ENCODE measurements around the gene CDON.

CDON gene

DNA sequence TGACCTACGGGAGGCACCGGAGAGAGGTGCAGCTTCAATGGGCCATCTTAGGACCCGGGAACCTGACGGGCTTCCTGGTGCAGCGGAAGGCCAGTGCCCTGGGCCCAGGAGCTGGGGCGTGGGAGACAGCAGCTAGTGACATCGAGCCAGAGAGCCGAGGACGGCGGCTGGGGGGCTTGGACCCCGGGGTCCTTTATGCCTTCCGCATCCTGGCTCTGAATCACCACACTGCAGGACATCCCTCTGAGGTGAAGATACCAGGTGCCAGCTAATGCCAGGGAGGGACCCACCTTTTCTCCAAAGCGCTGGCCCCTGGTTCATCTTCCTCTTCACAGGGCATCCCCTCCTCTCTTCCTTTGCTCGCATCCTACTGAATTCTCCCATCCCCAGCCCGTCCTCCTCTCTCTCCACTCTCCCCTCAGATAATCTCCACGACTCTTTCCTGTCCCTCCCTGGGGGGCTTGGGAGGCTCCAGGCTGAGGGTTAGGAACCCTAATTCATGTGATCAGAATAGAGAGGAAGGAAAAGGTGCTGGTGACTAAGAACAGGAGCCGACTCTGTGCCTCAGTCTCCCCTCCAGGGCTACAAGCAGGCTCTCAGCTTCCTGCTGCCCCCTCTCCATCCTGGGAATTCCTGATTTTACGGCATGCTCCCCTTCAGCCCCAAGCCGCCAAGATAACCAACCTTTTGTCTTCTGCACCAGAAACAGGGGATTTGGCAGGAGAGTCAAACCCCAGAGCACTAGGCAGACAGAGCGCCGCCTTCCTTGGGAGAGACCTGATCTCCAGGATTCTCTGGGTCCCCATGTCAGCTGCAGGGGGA, 108.3 kb downstream of the CDON start:
- no peak for DNase-seq

DNA sequence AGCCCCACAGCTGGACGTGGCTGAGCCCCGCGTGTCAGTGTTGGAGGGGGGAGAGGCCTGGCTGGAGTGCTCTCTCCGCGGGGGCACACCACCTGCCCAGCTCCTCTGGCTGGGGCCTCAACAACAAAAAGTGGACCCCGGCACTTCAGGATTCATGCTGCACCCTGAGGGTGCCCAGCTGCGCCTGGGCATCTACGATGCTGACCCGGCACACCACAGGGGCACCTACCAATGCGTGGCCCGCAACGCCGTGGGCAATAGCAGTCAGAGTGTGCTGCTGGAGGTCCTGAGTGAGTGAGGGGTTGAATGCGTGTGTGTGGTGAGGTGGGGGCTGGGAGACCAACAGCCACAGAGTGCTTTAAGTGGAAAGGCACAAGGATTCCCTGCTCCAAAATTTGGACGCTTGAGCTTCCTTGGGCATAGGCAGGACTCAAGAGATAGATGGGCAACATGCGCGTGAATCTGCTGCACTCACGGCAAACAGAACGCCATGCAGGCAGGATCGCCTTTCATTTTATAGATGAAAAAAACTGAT, 109.2 kb downstream of the CDON start:
- DNase-seq = no peak

DNA sequence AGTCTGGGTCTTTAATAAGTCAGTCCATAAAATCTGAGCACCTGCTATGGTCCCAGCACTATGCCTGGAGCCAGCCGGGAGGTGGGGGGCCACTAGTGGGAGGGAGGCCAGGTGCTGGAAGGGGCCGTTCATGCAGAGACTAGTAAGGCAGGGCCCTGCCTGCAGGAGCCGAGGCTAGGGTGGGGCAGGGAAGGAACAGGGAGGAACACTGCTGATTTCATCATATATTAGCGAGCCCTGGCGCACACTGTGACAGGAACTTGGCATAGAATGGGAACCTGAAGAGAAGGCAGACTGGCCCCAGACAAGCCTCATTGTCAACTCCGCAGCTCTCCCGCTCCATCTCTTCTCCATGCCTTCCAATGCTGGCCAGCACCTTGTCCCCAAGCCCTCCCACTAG, 109.7 kb downstream of the CDON start:
- DNase-seq = no peak

DNA sequence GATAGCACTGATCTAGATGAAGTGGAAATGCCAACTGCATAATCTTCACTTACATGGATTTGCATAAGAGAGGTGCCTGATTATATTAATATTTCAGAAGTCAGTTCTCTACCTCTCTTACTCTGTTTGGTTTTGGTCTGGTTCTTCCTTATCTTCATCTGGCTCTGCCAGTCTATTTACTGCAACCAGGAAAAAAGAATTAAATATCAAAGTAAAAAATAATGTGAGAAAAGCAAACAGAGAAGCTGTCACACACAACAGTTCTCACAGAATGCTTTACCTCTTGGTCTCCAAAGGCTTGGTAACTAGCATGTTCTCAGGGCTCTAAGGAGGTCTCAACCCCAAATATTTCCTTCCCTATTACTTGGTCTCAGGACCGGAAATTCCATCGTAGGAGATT, 110.1 kb downstream of the CDON start:
- no peak for DNase-seq

DNA sequence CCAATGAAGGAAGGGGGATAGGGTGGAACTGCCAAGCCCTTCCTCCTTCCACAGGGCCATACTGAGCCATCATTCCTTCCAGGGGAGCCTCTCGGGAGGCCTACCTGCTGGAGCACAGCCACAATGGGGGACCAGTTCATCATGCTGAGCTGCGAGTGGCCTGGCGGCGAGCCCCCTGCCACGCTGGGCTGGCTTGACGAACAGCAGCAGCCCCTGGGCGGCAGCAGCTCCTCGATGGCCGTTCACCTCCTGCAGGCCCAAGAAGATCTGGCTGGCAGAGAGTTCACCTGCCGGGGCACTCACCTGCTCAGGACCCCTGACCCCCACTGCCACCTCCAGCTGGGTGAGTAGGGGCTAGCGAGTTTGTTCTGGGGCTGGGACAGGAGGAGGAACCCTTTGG, 110.9 kb downstream of the CDON start:
- DNase-seq = no peak

DNA sequence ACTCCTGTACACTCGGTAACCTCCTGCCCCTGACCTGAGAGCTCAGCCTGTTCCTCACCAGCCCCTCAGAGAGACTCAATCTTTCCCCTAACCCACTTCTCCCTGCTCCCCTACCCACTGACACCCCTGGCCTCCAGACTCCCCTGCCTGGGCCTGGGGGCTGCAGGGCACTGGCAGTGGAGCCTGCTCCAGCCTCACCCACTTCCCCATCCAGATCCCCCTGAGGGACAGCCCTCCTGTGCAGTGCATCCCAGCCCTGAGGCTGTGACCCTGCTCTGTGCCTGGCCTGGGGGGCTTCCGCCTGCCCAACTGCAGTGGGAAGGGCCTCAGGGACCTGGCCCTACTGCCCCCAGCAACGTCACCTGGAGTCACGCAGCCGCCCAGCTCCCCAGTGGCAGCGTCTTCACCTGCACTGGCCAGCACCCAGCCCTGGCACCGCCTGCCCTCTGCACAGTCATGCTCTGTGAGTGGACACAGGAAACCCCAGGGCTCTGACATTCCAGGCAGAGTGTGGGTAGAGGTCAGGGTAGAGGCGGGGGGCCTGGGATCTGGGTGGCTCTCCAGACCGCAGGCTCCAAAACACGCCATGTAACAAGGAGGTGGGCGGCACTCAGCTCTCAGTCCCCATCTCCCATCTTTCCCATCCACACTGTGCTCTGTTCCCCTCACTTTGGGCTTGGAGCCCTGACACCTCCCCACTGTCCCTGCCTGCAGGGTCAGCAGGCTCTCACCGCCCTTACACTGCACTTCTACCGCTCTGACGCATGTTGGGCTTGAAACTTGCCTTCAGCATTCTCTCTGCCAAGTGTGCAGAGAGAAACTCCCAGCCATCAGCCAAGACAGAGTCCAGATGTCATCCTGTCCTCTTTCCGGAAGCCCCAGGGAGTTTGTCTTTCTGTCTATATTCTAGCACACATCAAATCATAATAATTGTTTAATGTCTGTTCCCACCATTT, 111.7 kb downstream of the CDON start:
- no peak for DNase-seq

DNA sequence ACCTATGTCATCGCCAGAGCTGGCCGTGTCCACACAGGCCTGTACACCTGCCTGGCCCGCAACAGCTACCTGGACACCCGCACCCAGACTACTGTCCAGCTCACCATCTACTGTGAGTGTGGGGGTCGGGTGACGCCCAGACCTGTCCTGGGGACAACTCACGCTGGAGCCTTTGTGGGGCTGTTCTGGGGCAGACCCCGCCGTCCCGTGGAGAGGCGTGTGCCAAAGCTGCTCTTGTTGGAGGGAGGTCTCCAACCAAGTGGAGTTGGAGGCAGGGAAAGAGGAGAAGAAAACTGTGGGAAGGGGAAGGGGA, 112.5 kb downstream of the CDON start:
- DNase-seq = no peak

DNA sequence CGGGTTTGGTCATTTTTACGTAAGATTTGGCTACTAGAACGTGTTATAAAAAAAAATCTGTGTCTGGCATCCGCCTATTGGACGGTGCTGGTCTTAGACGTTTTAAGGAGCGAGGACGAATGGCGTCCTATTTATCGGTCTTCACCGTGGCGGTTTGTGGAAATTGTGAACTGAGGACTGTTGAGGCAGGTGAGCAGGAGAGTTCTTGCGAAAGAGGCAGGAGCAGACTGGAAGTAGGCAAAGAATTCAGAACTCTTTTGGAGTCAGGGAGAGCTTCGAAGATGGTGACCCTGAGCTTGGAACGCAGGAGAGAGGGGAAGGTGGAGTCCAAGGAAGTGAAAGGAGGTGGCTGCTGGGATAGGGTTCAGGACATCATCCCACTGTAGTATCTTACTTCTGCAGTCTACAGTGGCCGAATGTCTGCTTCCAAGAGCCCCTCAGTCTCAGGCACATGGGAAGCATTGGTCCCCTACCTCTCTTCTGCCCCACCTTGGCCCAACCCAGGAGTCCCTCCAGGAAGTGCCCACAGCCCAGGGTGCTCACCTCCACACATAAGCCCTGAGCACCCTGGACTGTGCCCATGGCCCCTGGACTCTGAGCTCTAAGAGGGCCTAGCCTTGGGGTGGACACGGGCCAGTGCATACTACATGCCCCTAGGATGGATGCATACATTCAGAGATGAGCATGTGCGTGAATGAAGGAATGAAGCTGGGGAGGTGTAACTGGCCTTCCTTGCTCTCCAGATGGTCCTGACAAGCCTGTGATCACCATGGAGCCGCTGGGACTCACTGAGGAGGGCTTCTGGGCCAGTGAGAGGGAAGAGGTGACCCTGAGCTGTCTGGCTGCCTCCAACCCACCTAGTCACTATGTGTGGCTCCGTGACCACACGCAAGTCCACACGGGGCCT, 113.1 kb downstream of the CDON start:
- DNase-seq = no peak

DNA sequence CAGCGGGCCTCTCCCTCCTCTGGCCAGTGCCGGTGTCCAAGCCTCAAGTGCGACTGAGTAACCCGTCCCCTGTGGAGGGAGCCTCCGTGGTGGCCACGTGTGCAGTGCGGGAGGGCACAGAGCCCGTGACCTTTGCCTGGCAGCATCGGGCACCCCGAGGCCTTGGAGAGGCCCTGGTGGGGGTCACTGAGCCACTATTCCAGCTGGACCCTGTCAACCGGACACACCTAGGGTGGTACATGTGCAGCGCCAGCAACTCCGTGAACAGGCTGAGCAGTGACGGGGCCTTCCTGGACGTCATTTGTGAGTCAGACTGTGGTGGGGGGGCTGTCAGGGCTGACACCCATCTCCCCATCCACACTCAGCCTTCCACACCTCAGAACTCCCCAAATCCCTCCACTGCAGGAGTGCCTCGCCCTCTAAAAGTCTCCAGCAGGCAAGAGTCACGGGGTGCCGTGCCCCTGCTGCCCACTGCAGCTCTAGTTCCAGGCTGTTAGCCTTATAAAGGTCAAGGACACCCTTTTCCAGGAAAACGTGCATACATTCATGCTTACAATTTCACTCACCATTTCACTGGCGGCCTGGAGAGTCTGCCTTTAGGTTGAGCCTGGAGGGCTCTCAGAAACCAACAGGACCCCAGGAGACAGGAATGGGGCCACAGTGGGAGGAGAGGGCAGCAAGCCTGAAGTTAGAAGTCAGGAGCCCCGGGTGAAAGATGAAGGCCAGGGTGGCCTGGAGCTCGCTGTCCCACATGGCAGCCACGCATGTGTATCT, 114.2 kb downstream of the CDON start:
- no peak for DNase-seq

DNA sequence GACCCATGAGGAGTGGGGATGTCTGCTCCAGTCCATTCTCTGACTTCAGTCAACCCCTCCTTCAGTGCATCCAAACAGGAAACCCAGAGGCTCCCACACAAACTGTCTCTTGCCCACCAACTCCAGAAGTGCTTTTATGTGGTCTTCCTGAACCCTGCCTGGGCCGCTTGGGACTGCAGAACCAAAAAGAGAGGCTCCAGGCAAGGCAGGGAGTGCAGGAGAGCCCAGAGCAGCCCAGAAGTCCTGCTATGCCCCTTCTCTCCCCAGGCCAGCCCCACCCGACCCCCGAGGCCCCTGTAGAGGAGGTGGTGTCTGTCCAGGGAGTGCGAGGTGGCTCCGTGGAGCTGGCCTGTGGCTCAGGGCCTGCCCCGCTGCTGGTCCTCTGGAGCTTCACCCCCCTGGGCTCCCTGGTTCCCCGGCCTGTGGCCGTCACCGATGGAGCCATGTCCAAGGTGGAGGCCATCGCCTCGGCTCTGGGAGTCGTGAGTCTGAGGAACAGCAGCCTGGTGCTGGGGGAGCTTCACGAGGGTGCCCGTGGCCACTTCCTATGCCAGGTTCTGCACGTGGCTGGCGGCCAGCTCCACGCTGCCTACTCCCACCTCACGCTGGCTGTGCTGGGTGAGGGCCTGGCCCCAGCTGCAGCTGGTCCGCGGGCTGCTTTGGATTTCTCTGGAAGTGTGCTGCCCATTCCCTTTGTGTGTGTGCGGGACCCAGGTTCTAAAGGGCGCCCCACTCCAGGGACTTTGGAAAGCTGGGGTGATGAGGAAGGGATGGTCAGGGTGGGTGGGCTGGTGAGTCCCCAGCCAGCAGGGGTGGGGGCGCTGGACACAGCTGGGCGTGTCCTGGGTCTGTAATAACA, 115.0 kb downstream of the CDON start:
- no peak for DNase-seq

DNA sequence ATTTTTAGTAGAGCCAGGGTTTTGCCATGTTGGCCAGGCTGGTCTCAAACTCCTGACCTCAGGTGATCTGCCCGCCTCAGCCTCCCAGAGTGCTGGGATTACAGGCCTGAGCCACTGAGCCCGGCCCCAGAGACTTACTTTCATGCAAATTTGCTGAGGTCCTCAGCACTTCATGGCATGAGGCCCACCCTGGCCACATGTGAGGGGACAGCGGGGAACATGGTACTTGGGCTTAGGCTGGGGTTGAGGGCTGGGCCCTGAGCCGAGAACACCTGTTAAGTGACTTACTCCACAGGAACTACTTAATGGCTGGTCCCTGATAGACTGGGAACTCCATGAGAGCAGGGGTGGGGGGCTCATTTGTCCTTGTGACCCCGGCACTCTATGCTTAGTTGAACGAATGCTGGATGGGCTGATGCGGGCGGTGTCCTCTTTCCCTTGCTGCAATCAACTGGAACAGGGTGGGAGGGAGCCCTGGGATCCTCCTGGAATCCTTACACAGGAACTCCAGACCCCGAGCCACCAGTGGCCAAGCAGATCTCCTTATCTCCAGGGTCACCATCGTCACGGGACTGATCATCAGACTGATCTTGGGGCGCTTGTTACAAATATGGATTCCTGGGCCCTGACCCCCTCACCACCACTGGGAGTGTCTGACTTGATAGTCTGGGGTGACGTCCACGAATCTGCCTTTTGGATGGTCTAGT, 115.8 kb downstream of the CDON start:
- no peak for DNase-seq

DNA sequence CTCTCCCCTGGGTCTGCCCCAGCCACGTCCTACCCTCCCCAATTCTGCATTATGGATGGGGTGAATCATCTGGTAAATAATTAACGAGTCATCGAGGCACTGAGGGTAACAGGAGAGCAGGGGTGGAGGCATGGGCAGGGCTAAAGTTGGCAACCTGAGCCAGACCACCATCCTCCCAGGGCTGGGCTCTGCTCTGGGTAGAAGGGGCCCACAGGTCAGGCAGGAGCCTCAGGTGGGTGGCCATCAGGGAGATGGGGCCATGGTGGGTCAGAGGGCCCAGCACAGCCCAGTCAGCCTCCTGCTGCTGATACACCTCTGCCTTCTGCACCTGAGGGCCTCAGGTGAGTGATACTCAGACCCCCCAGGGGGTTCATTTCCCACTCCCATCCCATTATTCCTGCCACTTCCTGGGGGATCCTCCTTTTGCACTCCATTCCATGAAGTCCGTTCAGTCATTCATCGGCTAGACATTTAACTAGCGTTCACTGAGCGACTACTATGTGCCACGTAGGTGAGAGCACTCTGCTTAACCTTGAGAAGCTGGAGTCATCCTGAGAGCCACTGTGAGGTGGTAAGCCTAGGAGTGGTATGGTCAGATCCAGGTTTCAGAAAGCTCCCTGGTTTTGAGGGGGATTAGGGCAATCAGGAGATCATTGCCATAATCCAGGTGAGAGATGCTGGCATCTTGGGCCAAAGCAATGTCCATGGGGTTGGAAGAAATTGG, 116.7 kb downstream of the CDON start, which contains the start of gene VSIG10L2:
Gene VSIG10L2 (plus strand): TSS at position 248 of the 724 bp plus-strand sequence. CDS start 12 bp downstream, at position 260.
- no peak for DNase-seq

DNA sequence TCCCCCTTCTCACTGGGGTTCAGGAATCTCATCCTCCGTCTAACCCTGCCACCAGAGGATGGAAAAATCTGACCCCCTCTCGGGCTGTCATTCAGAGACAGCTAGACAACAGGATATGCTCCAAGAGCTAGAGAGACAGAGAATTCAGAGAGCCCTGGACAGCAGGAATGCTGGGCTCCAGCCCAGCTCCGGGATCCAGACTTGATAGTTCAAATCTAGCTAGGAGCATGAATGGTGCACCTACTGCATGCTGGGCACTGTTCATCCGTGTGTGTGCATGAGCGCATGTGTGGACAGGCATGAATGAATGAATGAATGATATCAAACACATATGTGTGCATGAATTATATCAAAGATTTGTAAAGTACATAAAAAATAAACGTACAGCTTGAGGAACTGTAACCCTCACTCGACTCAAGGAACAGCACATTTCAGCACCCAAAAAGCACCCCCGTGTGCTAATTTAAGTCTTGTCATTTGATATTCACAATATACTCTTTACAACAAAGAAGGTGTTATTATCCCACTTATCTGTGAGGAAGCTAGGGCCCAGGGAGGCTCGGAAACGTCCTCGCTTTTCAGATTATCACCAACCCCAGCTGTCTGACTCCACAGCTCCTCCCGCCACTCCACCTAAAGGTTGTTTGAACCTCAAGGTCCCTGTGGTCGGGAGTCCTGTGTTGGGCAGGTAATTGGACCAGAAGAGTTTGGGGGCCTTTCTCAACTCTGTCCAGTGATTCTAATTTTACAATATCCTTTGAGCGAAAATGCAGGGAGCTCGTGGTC, 117.5 kb downstream of the CDON start:
- DNase-seq = no peak

DNA sequence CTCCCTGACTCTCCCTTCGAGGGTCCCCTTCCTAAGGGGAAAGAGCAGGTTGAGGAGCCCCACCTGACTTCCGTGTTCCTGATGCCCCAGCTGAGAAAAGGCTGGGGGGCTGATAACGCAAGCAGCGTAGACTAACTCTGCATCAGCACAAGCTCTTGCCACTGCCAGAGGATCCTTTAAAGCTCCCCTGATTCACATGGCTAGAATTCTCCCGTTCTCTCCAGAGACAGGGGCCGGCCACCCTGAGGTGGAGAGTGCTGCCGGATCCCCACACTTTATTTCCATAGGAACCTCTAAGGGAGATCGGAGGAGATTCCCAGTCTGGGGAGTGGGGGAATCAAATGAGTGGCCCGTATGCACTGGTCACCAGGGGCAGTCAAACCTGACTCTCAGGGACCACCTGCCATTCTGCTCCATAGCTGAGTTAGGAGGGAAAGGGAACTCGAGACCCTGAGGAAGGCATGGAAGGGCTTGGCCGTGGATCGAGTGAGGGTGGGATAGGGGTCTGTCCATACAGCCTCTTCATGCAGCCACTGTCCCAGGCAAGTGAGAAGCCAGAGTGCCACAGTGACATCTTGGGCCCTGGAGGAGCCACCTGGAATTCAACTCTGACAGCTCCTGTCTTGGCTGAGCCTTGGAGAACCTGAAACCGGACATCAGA, 118.2 kb downstream of the CDON start:
- DNase-seq = no peak

DNA sequence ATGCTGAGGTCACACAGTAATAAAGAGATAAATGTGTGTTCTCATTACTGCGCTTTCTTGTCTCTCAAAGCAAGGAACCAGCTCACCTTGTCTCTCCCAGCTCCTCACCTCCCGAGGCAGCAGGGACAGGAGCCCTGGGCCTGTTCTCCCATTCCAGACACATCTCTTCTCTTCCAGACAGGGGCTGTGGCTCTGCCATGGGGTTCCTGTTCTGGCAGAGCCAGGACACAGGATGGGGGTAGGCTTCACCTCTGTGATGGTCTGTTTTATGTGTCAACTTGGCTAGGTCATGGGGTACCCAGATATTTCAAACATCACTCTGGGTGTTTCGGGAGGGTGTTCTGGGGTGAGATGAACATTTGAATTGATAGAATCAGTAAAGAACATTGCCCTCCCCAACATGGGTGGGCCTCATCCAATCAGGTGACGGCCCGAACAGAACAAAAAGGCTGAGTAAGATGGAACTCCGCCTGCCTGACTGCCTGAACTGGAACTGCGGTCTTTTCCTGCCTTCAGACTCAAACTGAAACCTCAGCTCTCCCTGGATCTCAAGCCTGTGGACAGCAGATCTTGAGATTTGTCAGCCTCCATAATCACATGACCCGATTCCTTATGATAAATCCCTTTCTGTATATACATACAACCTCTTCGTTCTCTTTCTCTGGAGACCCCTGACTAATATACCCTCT, 118.9 kb downstream of the CDON start:
- DNase-seq = no peak

DNA sequence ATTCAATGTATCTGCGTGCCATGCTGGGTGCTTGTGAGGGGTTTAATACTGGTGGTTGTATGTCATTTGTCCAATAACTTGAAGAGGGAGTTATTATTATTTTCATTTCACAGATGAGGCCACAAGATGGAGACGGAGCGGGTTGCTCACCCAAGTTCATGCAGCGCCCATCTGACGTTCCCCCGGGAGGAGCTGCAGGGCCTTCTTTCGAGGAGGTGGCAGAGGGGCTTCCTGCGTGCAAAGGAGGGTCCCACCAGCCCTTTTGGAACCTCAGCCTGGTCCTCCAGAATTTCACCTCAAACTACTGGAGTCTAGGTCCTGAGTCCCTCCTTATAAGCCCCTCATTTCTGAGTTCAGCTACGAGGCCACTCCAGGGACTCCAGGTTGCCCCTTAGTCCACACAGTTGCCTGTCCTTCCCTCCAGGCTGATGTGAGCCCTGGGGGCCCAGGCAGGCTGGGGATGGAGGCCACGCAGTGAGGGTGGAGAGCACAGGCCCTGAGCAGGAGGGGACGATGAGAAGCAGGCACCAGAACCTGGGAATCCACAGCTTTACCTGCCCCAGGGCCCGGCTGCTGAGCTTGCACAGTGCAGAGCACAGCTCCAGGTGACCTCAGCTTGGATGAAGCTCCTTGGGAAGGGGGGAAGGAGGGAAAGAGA, 119.8 kb downstream of the CDON start:
- DNase-seq = no peak

Measured in NCI-H226 (cell line).